ENCODE results near the gene FLVCR1.
"Not testable (repeated sequence)": the region's sequence is repeated elsewhere in the genome, so short reads cannot be mapped to it uniquely, and the experiment has no call there.

FLVCR1 gene

DNA sequence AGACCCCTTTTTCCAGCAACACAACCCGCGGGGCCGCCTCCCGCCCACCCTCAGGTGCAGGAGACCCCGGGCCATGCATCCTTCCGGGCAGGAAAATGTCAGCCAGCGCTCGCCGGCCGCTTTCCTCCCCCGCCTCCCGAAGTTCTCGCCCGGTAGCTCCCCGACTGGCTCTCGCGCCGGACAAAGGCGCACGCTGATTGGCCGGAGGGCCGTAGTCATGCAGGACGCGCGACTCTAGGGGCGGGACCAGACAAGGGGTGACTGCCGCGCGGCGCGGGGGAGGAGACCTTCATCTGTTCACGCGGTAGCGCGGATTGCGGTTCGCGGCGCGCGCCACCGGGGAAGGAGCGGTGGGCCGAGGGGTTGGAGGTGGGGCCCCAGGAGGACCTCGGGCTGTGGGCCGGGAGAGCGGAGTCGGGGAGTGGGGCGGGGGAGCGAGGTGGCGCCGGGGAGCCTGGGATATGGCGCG is at the start of gene FLVCR1:
Gene FLVCR1 (plus strand): TSS at position 284 of the 469 bp plus-strand sequence. CDS start 178 bp downstream, at position 462.
- peak within 1 kb of the TSS; percentile 68 for H3K27ac ChIP-seq
- peak; percentile 69 for DNase-seq (ENCODE audit: low read depth, low spot score)

DNA sequence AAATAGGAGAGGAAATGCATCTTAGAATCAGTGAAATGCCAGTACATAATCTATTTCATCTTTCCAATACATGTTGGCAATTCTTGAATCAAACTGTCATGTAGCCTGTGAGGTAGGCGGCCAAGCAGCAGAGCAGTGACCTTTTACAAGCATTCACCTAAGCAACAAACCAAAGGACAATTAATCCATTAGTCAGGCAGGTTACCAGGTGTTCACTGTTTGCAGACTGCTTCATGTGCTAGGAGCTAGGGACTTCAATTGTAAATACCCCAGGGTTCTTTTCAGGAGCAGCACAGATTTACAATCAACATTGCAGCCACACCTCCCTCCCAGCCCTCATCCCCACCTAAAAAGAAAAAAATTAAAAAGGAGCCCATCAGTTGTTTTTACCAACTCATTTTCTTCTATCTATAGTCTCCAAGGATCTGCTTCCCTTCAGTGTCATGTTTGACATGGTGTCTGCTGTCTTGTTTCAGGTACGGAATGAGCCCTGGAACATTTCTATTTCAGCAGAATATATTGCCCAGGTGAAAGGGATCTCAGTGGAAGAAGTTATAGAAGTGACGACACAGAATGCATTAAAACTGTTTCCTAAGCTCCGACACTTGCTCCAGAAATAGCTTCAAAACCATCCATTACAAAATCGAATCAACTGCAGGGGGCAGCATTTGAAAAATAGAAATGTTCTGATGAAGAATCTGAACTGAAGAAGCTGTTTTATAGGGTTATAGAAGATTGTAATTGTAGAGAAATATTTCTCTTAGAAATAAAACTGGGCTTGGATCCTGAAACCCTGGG is 43.3 kb upstream of the FLVCR1 start:
- no peak for DNase-seq (ENCODE audit: low read depth, low spot score)
- no peak overlapping the region for H3K27ac ChIP-seq

DNA sequence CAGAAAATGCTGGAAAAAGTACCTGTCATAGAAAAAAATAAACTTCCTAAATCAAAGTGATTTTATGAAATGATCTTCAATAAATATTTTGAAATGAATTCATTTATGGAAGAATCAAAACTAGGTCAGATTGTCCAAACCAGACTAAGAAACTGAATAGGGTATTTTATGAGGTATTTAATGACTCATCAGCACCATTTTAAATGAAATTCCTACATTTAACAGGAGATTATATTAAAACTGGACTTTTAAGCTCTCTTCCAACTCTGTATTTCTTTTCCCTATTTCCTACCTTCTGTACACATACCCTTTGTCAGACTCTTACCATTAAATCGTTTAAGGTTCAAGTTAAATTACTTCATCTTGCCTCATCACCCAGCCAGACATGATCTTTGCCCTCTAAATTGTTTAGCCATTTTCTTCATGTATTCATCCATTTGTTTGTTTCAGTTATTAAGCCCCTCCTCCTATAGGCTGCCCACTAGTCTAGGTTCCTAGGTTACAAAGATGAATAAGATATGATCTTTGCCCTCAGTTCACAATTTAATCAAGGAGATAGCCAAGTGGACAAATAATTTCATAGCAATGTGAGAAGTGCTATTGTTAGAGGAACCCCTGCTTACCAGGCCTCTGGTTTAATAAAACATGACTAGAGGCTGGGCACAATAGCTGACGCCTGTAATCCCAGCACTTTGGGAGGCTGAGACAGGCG is 41.4 kb upstream of the FLVCR1 start:
- no peak overlapping the region for H3K27ac ChIP-seq
- DNase-seq (ENCODE audit: low read depth, low spot score), result no peak

GRCh38 chr1:212819726-212820125 is 38.3 kb upstream of the FLVCR1 start:
- DNase-seq (ENCODE audit: low read depth, low spot score), result no peak
- no peak overlapping the region for H3K27ac ChIP-seq

DNA sequence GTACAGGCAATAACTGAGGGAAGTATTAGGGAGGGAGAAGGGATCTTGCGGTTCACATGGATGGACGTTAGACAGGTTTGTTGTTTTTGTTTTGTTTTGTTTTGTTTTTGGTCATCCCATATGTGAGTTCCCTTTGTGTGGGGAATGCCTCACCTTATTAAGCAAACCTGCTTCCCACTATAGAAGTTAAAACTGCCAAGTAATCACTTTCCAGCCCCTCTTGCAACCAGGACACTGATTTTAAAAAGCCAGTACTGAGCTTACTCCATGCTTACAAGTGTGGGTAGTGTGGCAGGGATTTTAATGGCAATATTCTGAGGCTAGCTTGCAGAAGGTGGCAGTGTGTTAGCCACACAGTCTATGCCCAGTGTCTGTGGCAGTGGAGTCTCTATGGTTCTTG is 37.1 kb upstream of the FLVCR1 start:
- DNase-seq (ENCODE audit: low read depth, low spot score), result no peak
- no peak overlapping the region for H3K27ac ChIP-seq

DNA sequence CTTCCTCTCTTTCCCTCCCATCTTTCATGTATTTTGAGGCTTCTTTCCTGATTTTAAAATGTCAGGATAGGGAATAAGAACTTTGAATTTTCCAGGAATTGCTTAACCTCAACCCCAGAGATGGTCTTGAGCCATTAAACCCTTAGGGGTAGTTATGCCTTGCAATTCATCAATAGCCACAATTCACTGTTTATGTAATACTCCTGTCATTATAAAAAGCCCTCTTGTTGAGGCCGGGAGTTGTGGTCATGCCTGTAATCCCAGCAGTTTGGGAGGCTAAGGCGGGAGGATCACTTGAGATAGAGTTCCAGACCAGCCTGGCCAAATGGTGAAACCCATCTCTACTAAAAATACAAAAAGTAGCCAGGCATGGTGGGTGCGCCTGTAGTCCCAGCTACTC is 35.1 kb upstream of the FLVCR1 start:
- no peak for DNase-seq (ENCODE audit: low read depth, low spot score)
- H3K27ac ChIP-seq, result no peak overlapping the region

DNA sequence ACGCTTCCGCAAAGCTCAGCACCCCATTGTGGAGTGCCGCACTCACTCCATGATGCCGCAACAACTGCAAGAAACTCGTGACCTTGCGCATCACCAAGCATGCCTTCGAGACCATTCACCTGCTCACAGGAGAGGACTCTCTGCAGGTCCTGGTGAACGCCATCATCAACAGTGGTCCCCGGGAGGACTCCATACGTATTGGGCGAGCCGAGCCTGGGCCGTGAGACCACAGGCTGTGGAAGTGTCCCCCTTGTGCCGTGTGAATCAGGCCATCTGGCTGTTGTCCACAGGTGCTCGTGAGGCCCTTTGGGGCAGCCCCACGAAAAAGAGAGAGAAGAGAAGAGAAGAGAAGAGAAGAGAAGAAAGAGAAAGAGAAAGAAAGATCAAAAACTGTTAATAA is 33.9 kb upstream of the FLVCR1 start:
- DNase-seq (ENCODE audit: low read depth, low spot score), result no peak
- H3K27ac ChIP-seq, result no peak overlapping the region

- DNase-seq (ENCODE audit: low read depth, low spot score), result no peak
- H3K27ac ChIP-seq, result no peak overlapping the region
Observed at GRCh38 chr1:212825798-212826452, 32.1 kb upstream of the FLVCR1 start.

DNA sequence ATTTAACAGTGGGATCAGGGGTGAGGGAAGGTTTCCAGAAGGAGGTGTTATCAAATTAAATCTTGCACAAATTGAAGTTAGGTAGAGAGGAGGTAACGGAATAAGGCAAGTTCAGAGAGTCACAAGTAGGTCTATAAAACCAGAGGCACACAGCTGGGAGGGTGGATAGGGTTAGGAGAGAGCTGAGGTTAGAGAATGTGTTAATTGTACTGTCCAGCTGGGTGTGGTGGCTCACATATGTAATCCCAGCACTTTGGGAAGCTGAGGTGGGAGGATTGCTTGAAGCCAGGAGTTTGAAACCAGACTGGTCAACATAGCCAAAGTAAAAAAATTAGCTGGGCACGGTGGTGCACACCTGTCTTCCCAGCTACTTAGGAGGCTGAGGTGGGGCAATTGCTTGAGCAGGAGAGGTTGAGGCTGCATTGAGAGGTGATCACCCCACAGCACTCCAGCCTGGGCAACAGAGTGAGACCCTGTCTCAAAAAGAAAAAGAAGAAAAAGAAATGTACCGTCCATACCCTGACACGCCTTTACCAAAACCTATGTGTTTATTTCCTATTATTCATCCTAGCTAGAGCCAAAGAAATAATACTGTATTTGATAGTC is 30.8 kb upstream of the FLVCR1 start:
- no peak overlapping the region for H3K27ac ChIP-seq

DNA sequence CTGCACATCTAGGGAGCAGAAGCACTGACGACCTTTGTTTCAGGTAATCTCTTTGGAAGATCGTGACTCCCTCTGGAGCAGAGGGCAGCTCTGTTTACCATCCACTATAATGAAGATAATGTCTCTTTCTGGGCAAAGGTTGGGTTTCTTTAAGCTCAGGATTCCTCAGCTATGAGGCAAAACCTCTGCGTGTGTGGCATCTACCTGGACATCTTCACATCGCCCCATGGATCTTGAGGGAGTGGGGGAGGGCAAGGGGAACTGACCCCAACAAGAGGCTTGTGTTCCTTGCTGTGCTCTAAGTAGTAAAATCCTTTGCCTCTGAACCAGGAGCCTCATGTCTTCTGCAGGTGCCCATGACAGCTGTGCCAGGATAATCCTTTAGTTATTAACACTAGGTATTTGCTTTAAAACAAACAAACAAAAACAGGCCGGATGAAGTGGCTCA is 30.2 kb upstream of the FLVCR1 start:
- H3K27ac ChIP-seq, result no peak overlapping the region
- DNase-seq (ENCODE audit: low read depth, low spot score), result no peak

More for the DNA sequence above, 30.8 kb upstream of the FLVCR1 start:
- DNase-seq (ENCODE audit: low read depth, low spot score), result no peak

- no peak for DNase-seq (ENCODE audit: low read depth, low spot score)
- H3K27ac ChIP-seq, result no peak overlapping the region
Observed at GRCh38 chr1:212828395-212828794, 29.7 kb upstream of the FLVCR1 start.

DNA sequence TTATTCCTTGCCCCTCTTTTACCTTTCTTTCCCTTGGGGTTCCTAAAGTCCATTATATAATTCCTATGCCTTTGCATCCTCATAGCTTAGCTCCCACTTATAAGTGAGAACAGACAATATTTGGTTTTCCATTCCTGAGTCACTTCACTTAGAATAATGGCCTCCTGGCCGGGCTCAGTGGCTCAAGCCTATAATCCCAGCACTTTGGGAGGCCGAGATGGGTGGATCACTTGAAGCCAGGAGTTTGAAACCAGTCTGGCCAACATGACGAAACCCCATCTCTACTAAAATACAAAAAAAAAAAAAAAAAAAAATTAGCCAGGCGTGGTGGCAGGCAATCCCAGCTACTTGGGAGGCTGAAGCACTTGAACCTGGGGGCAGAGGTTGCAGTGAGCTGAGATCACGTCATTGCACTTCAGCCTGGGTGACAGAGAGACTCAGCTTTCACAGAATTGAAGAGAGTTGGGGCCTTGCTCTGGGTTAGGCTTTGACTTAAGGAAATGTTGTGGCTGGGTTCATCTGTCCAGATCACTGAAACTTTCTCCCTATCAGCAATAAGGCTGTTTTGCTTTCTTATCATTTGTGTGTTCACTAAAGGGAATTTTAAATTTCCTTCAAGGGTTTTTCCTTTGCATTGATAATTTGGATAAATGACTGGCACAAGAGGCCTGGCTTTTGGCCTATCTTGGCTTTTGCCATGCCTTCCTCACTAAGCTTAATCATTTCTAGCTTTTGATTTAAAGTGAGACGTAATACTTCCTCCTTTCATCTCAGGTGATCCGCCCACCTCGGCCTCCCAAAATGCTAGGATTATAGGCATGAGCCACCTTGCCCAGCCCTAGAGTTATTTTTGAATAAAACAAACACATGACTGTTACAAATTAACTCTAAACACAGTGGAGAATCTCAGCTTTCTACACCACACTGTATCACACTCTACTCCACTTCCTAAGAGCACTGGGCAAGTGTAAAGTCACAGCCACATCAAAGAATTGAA is 24.6 kb upstream of the FLVCR1 start:
- H3K27ac ChIP-seq; DNase-seq (ENCODE audit: low read depth, low spot score): not testable (repeated sequence)

GRCh38 chr1:212838145-212838544 is 19.9 kb upstream of the FLVCR1 start:
- H3K27ac ChIP-seq, result no peak overlapping the region
- DNase-seq (ENCODE audit: low read depth, low spot score), result no peak

GRCh38 chr1:212844521-212844920 is 13.6 kb upstream of the FLVCR1 start:
- not testable (repeated sequence) for DNase-seq (ENCODE audit: low read depth, low spot score)

DNA sequence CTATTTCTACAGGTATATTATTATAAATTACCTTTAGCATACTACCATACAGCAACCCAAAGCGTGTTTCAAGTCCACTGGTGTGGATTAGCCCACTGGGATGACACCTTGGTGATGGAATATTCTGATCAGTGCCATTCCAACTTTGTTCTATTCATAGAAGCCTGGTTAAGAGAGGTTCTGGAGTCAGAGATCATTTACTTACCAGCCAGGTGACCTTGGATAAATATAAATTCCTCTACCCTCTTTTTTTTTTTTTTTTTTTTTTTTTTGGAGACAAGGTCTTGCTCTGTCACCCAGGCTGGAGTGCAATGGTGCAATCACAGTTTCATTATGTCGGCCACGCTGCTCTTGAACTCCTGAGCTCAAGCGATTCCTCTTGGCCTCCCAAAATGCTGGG is 10.5 kb upstream of the FLVCR1 start, which contains the start of gene SPATA45:
Gene SPATA45 (minus strand): TSS at position 101 of the 400 bp plus-strand sequence. CDS start 11,500 bp downstream, outside the sequence.
- H3K27ac ChIP-seq, result no peak within 1 kb of the TSS

More at GRCh38 chr1:212844521-212844920, 13.6 kb upstream of the FLVCR1 start:
- not testable (repeated sequence) for H3K27ac ChIP-seq

GRCh38 chr1:212852105-212852688 is 5.9 kb upstream of the FLVCR1 start:
- DNase-seq (ENCODE audit: low read depth, low spot score), result no peak

More for the DNA sequence above, 10.5 kb upstream of the FLVCR1 start, which contains the start of gene SPATA45:
- DNase-seq (ENCODE audit: low read depth, low spot score), result no peak

GRCh38 chr1:212853658-212854057 is 4.4 kb upstream of the FLVCR1 start:
- DNase-seq (ENCODE audit: low read depth, low spot score), result no peak
- H3K27ac ChIP-seq, result no peak overlapping the region

More at GRCh38 chr1:212852105-212852688, 5.9 kb upstream of the FLVCR1 start:
- no peak overlapping the region for H3K27ac ChIP-seq

GRCh38 chr1:212856755-212857154 is 1.3 kb upstream of the FLVCR1 start:
- no peak for DNase-seq (ENCODE audit: low read depth, low spot score)
- no peak overlapping the region for H3K27ac ChIP-seq

All from epithelial cell of prostate (primary cell).